Measurements from ENCODE around the gene C21orf58. TPM values are rescaled to one million over a fixed set of nuclear protein-coding genes. Genes with fewer than 3 reads are reported as not detected.

C21orf58 gene
- total RNA-seq, 3 donors from 2014 or later, result 0.96 to 2.9 (median 2.6) TPM

DNA sequence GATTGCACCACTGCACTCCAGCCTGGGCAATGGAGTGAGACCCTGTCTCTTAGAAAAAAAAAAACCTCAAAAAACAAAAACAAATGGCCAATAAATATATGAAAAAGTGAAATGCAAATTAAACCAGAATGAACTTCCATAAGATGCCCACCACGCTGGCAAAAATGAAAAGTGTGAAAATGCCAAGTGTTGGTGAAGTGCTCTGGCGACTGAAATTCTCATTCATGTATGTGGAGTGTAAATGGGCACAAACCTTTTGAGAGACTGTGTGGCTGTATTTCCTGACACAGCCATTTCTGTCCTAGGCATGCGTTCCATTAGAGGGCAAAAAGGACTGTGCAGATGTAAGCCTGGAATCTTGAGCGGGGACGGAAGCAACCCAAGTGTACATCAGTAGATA, 19.2 kb downstream of the C21orf58 start:
- intact Hi-C loops (cut with DNase I; ENCODE audit: low total_unique reads), result no loop called here
- DNase-seq (ENCODE audit: low spot score in 2 of 2), result no peak
- TF ChIP-seq POLR2AphosphoS5 (IDR thresholded peaks at IDR 0.05) (no peak), POLR2A (IDR thresholded peaks at IDR 0.05) (no peak)
- TF ChIP-seq, protein P1, sequence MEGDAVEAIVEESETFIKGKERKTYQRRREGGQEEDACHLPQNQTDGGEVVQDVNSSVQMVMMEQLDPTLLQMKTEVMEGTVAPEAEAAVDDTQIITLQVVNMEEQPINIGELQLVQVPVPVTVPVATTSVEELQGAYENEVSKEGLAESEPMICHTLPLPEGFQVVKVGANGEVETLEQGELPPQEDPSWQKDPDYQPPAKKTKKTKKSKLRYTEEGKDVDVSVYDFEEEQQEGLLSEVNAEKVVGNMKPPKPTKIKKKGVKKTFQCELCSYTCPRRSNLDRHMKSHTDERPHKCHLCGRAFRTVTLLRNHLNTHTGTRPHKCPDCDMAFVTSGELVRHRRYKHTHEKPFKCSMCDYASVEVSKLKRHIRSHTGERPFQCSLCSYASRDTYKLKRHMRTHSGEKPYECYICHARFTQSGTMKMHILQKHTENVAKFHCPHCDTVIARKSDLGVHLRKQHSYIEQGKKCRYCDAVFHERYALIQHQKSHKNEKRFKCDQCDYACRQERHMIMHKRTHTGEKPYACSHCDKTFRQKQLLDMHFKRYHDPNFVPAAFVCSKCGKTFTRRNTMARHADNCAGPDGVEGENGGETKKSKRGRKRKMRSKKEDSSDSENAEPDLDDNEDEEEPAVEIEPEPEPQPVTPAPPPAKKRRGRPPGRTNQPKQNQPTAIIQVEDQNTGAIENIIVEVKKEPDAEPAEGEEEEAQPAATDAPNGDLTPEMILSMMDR (IDR thresholded peaks at IDR 0.05), result no peak
- H3K9me3 ChIP-seq, result no peaks in the 10 kb centered on the region
- H3K4me1 ChIP-seq, result no peaks in the 10 kb centered on the region
- no peaks in the 10 kb centered on the region for H3K36me3 ChIP-seq
- no peak overlapping the region for H3K27ac ChIP-seq
- H3K27me3 ChIP-seq, result no peaks in the 10 kb centered on the region
- H3K4me3 ChIP-seq, result no peak overlapping the region

DNA sequence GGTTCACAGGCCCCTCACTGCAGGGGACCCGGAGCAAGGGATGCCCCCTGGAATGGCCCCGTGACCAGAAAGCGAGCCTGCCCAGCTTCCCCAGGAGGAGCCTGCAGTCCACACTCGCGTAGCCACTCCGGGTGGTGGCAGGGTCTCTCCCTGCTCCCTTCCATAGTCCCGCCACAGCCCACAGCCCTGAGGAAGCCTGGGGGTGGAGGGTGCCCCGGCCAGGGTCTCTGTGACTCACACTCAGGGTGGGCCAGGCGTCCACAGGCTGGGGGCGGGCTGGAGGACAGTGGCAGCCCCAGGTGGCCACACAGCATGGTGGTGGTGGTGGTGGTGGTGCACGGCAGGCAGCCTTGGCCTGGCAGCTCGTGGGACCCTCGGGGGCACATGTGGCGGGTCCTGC, 21.9 kb downstream of the C21orf58 start:
- Histone ChIP-seq H3K27ac (no peak overlapping the region), H3K4me1 (peaks cover 0 to 4% of the 10 kb centered on the region in 2 donors), H3K27me3 (no peaks in the 10 kb centered on the region), H3K36me3 (no peaks in the 10 kb centered on the region), H3K9me3 (no peaks in the 10 kb centered on the region), H3K4me3 (no peak overlapping the region)
- intact Hi-C loops (cut with DNase I; ENCODE audit: low total_unique reads), result no loop called here
- TF ChIP-seq POLR2A (IDR thresholded peaks at IDR 0.05) (no peak), POLR2AphosphoS5 (IDR thresholded peaks at IDR 0.05) (no peak)
- TF ChIP-seq, protein P1 (IDR thresholded peaks at IDR 0.05), result no peak
- no peak for DNase-seq (ENCODE audit: low spot score in 2 of 2)

DNA sequence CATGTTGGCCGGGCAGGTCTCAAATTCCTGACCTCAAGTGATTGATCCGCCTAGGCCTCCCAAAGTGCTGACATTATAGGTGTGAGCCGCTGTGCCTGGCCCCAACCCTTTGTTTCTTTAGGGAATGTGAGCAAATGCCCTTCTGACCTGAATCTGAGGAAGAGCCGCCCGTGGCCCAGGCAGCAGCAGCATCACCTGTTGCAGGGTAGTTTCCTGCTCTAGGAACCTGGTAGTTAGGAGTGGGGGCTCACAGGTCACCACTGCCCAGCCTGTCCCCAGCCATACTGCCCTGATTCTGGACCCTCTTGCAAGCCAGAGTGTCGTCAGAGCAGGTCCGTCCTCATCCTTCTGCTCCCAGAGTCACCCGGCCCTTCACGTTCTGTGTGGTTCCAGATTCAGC, 24.5 kb downstream of the C21orf58 start:
- no peaks in the 10 kb centered on the region for H3K9me3 ChIP-seq
- H3K36me3 ChIP-seq, result no peaks in the 10 kb centered on the region
- no peak overlapping the region for H3K27ac ChIP-seq
- no peak for DNase-seq (ENCODE audit: low spot score in 2 of 2)
- intact Hi-C loops (cut with DNase I; ENCODE audit: low total_unique reads), result no loop called here
- TF ChIP-seq, protein P1 (IDR thresholded peaks at IDR 0.05), result no peak
- TF ChIP-seq POLR2A (IDR thresholded peaks at IDR 0.05) (no peak), POLR2AphosphoS5 (IDR thresholded peaks at IDR 0.05) (no peak)
- peaks cover 0 to 4% of the 10 kb centered on the region in 2 donors for H3K4me1 ChIP-seq
- no peak overlapping the region for H3K4me3 ChIP-seq
- no peaks in the 10 kb centered on the region for H3K27me3 ChIP-seq

DNA sequence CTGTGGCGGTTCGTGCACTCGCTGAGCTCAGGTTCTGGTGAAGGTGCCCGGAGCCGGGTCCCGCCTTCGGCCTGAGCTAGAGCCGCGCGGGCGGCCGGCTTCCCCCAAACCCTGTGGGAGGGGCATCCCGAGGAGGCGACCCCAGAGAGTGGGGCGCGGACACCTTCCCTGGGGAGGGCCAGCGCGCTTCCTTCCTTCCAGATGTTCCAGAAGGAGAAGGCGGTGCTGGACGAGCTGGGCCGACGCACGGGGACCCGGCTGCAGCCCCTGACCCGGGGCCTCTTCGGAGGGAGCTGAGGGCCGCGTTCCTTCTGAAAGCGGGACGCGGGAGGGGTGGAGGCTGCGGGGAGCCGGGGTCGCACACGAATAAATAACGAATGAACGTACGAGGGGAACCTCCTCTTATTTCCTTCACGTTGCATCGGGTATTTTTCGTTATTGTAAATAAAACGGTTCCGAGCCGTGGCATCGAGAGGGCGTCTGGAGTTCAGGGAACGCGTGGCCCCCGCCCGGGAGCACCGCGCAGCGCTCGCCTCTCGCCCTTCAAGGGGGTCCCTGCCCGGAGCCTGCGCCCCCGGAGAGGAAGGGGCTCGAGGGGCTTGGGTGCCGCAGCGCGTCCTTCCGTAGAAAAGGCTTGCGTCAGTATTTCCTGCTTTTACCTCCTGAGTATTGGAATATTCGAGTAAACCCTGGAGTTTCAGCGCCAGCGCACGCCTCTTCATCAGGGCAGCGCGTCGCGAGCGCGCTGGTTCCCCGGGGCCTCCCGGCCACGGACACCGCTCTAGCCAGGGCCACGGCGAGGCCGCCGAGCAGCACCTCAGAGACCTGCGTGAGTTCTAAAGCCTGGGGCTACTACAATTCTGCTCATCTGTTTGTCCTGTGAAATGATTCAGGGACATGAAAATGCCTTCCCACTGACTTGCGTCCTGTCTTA, 26.1 kb downstream of the C21orf58 start:
- DNase-seq (ENCODE audit: low spot score in 2 of 2), result no peak
- H3K27ac ChIP-seq, result peak overlapping the region; percentile 50 to 88
- TF ChIP-seq POLR2AphosphoS5 (IDR thresholded peaks at IDR 0.05) (no peak), POLR2A (IDR thresholded peaks at IDR 0.05) (no peak)
- TF ChIP-seq, protein P1 (IDR thresholded peaks at IDR 0.05), result no peak
- intact Hi-C loops (cut with DNase I; ENCODE audit: low total_unique reads), result no loop called here
- H3K4me1 ChIP-seq, result peaks cover 0 to 4% of the 10 kb centered on the region in 2 donors
- H3K27me3 ChIP-seq, result no peaks in the 10 kb centered on the region
- H3K4me3 ChIP-seq, result peak overlapping the region; percentile 38 to 71 (median 52)
- H3K9me3 ChIP-seq, result no peaks in the 10 kb centered on the region
- H3K36me3 ChIP-seq, result no peaks in the 10 kb centered on the region

Data from breast epithelium (tissue), 4 donors.